Measurements from ENCODE around the gene DHRS4.

DNA sequence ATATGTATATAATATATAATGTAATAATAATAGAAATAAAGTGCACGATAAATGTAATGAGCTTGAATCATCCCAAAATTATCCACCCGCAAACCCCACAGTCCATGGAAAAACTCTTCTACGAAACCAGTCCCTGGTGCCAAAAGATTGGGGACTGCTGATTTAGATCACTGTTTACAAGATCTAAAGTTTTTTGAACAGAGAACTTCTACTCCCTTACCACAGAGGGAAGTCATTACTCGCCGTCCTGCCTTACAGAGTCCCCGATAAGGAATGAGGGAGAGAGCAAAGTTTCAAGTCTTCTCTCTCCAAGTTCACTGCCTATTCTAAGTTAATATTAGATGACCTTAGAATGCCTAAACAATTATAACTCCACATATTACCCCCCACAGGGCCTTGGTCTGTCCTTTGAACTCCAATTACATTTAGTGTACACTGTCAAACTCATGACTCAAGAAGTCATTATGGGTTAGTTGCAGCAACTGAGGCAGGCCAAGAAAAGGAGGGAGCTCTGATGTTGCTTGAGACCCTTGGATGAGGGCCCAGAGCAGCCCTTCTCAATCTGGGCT, 21.8 kb upstream of the DHRS4 start:
- TF ChIP-seq, protein P1, sequence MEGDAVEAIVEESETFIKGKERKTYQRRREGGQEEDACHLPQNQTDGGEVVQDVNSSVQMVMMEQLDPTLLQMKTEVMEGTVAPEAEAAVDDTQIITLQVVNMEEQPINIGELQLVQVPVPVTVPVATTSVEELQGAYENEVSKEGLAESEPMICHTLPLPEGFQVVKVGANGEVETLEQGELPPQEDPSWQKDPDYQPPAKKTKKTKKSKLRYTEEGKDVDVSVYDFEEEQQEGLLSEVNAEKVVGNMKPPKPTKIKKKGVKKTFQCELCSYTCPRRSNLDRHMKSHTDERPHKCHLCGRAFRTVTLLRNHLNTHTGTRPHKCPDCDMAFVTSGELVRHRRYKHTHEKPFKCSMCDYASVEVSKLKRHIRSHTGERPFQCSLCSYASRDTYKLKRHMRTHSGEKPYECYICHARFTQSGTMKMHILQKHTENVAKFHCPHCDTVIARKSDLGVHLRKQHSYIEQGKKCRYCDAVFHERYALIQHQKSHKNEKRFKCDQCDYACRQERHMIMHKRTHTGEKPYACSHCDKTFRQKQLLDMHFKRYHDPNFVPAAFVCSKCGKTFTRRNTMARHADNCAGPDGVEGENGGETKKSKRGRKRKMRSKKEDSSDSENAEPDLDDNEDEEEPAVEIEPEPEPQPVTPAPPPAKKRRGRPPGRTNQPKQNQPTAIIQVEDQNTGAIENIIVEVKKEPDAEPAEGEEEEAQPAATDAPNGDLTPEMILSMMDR (IDR thresholded peaks at IDR 0.05; ENCODE audit: borderline replicate concordance, extremely low read depth, low read length, poor library complexity, severe bottlenecking): no peak
- TF ChIP-seq EZH2 (IDR thresholded peaks at IDR 0.05; ENCODE audit: borderline replicate concordance, low read depth, low read length, severe bottlenecking): no peak

Measured in DND-41 (cell line).